Glutamatergic neuron (in vitro differentiated cells): ENCODE measurements around the gene ADAM17. TPM values are rescaled to one million over a fixed set of nuclear protein-coding genes. Genes with fewer than 3 reads are reported as not detected.

Experiments
- DNase-seq: peaks from one replicate; pipeline ENCODE4 v3.0.0; 2022
- H3K27ac Mint-ChIP-seq: one replicate; pipeline ENCODE4 v1.8.0; 2020; ENCODE audit warnings: mild to moderate bottlenecking, mixed read lengths, inconsistent platforms; ENCODE audit not compliant: unreplicated experiment
- H3K27me3 Mint-ChIP-seq: one replicate; pipeline ENCODE4 v1.8.0; 2020; ENCODE audit warnings: mild to moderate bottlenecking, moderate library complexity, mixed read lengths, inconsistent platforms; ENCODE audit not compliant: unreplicated experiment
- H3K36me3 Mint-ChIP-seq: one replicate; pipeline ENCODE4 v1.8.0; 2020; ENCODE audit warnings: mild to moderate bottlenecking, mixed read lengths, inconsistent platforms; ENCODE audit not compliant: unreplicated experiment
- H3K4me1 Mint-ChIP-seq: one replicate; pipeline ENCODE4 v1.8.0; 2020; ENCODE audit warnings: mild to moderate bottlenecking, low read depth, mixed read lengths, inconsistent platforms; ENCODE audit not compliant: unreplicated experiment
- H3K4me3 Mint-ChIP-seq: one replicate; pipeline ENCODE4 v1.8.0; 2020; ENCODE audit warnings: mild to moderate bottlenecking, mixed read lengths, inconsistent platforms; ENCODE audit not compliant: unreplicated experiment
- H3K9me3 Mint-ChIP-seq: one replicate; pipeline ENCODE4 v1.8.0; 2020; ENCODE audit warnings: mild to moderate bottlenecking, moderate library complexity, mixed read lengths, inconsistent platforms; ENCODE audit not compliant: unreplicated experiment
- total RNA-seq: library from RNA; stranded (reverse); fragmentation: NEBNext Ultra II Directional; extraction: Animal tissue kit (Norgen Biotek cat#: 25700); gene quantifications from one replicate; pipeline ENCODE4 v1.2.1, GENCODE V29; 2021; ENCODE audit not compliant: unreplicated experiment
- TF ChIP-seq, protein P1 (sequence below): fragments of 200-600 bp; sonication (generic); IDR thresholded peaks from one replicate; pipeline ENCODE4 v1.5.0; 2021; ENCODE audit not compliant: partially characterized antibody, unreplicated experiment

The ADAM17 gene
- total RNA-seq, 1 donor from 2014 or later: 23.8 TPM

GRCh38 chr2:9578467-9579235 lies 23.0 kb upstream of the ADAM17 start:
- no peak overlapping the region for H3K27ac Mint-ChIP-seq
- H3K36me3 Mint-ChIP-seq: no peaks in the 10 kb centered on the region
- H3K9me3 Mint-ChIP-seq: peaks cover 2% of the 10 kb centered on the region

DNA sequence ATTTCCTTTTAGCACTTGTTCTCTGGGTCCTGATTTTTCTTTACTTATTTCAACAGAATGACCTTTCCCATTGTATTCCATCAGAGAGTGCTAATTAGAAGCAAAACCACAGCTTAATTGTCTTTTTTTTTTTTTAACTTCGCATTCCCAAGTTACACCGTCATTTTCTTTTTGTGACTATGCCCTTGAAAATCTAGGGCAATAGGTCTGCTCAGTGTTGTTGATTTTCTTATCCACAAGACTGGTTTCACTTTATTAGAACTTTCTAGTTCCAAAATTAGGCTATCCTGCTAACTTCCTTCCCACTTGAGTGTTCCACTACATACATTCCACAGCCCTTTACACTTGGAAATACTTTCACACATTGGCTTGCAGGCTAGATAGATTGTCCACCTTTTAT lies 18.7 kb upstream of the ADAM17 start:
- H3K4me3 Mint-ChIP-seq: no peak overlapping the region
- H3K27ac Mint-ChIP-seq: no peak overlapping the region
- H3K27me3 Mint-ChIP-seq: peaks cover 1% of the 10 kb centered on the region
- TF ChIP-seq, protein P1, sequence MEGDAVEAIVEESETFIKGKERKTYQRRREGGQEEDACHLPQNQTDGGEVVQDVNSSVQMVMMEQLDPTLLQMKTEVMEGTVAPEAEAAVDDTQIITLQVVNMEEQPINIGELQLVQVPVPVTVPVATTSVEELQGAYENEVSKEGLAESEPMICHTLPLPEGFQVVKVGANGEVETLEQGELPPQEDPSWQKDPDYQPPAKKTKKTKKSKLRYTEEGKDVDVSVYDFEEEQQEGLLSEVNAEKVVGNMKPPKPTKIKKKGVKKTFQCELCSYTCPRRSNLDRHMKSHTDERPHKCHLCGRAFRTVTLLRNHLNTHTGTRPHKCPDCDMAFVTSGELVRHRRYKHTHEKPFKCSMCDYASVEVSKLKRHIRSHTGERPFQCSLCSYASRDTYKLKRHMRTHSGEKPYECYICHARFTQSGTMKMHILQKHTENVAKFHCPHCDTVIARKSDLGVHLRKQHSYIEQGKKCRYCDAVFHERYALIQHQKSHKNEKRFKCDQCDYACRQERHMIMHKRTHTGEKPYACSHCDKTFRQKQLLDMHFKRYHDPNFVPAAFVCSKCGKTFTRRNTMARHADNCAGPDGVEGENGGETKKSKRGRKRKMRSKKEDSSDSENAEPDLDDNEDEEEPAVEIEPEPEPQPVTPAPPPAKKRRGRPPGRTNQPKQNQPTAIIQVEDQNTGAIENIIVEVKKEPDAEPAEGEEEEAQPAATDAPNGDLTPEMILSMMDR: no peak
- H3K9me3 Mint-ChIP-seq: no peaks in the 10 kb centered on the region
- DNase-seq: no peak
- no peaks in the 10 kb centered on the region for H3K36me3 Mint-ChIP-seq
- H3K4me1 Mint-ChIP-seq: no peaks in the 10 kb centered on the region

More at GRCh38 chr2:9578467-9579235, 23.0 kb upstream of the ADAM17 start:
- no peaks in the 10 kb centered on the region for H3K4me1 Mint-ChIP-seq
- H3K4me3 Mint-ChIP-seq: no peak overlapping the region
- DNase-seq: no peak
- TF ChIP-seq, protein P1: no peak
- peaks cover 1% of the 10 kb centered on the region for H3K27me3 Mint-ChIP-seq

DNA sequence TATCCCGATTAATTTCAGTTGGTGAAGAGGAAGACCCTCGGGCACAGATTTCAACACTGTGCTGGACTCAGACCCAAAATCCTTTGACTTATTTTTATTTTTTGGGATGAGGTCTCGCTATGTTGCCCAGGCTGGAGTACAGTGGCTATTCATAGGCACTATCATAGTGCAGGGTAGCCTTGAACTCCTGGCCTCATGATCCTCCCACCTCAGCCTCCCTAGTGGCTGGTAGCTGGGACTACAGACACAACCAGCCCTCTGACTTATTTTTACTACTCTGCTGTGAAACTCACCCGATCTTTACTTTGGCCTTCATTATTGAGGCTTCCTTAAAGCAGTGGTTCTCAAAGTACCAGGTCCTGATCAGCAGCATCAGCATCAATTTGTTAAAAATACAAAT lies 18.2 kb upstream of the ADAM17 start:
- no peak for DNase-seq
- no peak overlapping the region for H3K27ac Mint-ChIP-seq
- H3K27me3 Mint-ChIP-seq: peaks cover 1% of the 10 kb centered on the region
- H3K9me3 Mint-ChIP-seq: no peaks in the 10 kb centered on the region
- TF ChIP-seq, protein P1: peak; percentile 14
- H3K4me3 Mint-ChIP-seq: no peak overlapping the region
- no peaks in the 10 kb centered on the region for H3K36me3 Mint-ChIP-seq
- H3K4me1 Mint-ChIP-seq: no peaks in the 10 kb centered on the region

DNA sequence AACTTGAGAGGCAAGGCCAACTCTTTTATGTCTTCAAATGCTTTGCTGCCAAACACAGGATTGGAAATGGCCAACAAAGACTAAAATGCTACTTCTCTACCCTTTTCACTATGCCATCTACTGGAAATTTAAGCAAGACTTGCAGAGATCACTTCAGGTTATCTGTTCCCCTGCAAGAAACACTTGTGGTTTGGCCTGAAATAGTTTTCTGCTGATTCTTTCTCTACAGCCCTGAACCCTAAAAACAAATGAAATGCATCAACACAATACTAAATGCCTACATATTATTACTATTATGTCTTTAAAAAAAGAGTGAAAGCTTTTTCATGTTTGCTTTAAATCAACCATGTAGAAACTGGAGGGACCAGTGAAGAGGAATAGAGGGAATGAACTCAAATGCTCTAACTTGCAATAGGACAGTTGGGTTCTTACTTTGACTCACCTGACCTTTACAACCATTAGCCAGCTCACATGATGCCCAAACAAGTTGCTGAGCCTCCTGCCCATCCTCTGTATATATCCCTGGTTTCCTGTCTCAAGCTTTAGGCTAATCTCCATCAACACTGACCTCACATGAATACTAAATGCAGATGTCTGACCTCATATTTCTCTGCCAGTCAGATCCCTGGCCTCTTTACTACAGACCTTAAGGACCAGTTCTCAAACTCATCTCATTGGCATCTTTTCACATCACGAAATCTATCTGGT lies 17.5 kb upstream of the ADAM17 start:
- TF ChIP-seq, protein P1: no peak
- Mint-ChIP-seq H3K4me3 (no peak overlapping the region), H3K9me3 (no peaks in the 10 kb centered on the region), H3K36me3 (no peaks in the 10 kb centered on the region), H3K27ac (no peak overlapping the region), H3K4me1 (no peaks in the 10 kb centered on the region), H3K27me3 (no peaks in the 10 kb centered on the region)
- DNase-seq: no peak
